Astrocyte of the cerebellum (primary cell): ENCODE data around the gene FMO5.

ENCODE experiments used
- DNase-seq: peaks from one replicate; pipeline ENCODE4 v3.0.0-alpha.2; 2011; ENCODE audit warnings: low read depth
- H3K4me3 ChIP-seq: 2 replicates; pipeline ENCODE4 v1.5.1; 2011; ENCODE audit warnings: mild to moderate bottlenecking, low read depth, low read length, moderate library complexity
- in situ Hi-C: cut with HindIII; loops from 2 replicates; pipeline ENCODE4 v1.10.0; 2017; ENCODE audit warnings: low sequenced_read_pairs
- TF ChIP-seq, protein P1 (sequence below): IDR thresholded peaks from 2 replicates; pipeline ENCODE4 v1.5.1; 2012; ENCODE audit warnings: low read length, low read depth, moderate library complexity, mild to moderate bottlenecking; ENCODE audit errors: missing control alignments

FMO5 gene

DNA sequence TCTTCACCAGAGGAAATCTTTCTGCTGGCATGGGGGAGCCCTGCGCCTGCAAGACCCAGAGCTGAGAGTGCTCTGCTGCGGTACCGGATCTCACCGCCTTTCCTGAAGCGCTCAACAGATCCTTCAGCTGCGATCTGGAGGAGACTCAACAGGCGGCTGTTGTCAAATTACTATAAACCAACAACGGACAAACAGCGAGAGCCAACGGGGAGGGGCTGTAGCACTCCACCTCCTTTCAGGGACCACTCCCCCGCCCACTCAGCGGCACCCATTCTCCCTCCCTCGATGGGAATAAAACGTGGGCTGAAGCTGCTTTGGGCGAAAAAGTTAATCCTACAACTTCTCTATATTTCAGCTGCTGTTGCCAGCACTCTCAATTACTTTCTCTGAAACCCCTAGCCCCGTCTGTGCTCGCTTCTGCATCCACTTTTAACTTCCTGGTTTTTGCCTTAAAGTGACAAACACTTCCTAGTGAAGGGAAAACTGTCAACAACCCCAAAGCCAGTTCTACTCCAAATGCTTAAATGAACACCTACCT lies at the start of gene FMO5:
Gene FMO5, minus strand, starts transcription at position 147 of the 538 bp plus-strand sequence. CDS start 310 bp downstream, outside the sequence.
- in situ Hi-C loops, result no loop called here
- peak within 1 kb of the TSS; percentile 67 for H3K4me3 ChIP-seq
- TF ChIP-seq, protein P1, sequence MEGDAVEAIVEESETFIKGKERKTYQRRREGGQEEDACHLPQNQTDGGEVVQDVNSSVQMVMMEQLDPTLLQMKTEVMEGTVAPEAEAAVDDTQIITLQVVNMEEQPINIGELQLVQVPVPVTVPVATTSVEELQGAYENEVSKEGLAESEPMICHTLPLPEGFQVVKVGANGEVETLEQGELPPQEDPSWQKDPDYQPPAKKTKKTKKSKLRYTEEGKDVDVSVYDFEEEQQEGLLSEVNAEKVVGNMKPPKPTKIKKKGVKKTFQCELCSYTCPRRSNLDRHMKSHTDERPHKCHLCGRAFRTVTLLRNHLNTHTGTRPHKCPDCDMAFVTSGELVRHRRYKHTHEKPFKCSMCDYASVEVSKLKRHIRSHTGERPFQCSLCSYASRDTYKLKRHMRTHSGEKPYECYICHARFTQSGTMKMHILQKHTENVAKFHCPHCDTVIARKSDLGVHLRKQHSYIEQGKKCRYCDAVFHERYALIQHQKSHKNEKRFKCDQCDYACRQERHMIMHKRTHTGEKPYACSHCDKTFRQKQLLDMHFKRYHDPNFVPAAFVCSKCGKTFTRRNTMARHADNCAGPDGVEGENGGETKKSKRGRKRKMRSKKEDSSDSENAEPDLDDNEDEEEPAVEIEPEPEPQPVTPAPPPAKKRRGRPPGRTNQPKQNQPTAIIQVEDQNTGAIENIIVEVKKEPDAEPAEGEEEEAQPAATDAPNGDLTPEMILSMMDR, result no peak
- peak; percentile 40 for DNase-seq

DNA sequence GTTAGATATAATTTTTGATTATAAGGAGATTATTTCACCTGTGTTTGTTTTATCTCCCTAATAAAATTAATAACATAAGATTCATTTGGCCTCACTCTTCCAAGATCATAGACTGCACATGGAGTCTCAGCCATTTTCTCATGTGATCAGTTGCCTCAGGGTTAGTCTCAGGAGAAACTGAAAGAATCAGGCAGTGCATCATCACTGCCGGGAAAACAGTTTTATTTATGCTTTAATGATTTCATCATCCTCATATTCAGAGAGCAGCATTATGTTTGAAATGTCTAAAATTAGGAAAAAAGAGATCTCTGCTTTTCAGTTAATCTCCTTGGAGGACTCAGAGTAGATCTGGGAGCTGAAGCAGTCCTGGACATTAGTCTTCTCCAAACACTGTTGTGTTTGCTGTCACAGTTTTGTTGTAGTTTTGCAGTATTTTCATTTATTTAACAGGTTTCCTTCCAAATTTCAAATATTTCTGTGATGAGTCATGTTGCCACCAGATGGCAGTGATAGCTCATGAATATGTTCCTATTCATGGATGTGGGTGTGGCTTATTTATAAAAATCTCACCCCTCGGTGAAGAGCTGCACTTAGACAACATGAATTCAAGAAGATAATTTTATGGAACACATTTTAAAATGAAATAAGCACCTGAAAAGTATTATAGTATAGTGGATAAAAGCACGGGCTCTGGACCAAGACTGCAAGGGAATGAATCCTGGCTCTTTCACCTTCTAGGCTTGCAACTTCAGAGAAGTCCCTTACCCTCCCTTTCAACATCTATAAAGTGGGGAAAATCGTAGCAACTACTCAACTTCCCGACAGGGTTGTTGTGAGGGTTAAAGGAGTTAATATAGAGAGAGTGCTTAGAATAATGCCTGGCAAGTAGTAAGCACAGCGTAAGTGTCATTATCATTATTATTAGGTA lies 48.5 kb upstream of the FMO5 start:
- TF ChIP-seq, protein P1, result peak; percentile 34
- in situ Hi-C loops, result no loop called here
- H3K4me3 ChIP-seq, result no peak overlapping the region
- DNase-seq, result peak; percentile 68

DNA sequence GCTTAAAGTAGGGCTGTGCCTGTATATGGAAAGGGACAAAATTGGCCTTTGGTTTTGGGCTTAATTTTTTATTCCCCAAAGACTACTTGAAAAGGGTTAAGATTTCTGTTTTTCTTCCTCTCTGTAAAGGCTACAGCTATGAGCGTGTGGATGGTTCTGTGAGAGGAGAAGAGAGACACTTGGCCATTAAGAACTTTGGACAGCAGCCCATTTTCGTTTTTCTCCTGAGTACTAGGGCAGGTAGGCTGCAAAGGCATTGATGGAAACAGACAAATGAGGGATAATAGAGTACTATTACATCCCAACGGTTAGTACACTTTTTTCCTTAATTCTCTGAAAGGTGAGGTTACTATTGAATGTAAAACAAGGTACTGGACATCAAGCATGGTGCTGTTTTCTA lies 46.9 kb upstream of the FMO5 start:
- TF ChIP-seq, protein P1, result no peak
- no peak for DNase-seq
- in situ Hi-C loops, result no loop called here
- no peak overlapping the region for H3K4me3 ChIP-seq

DNA sequence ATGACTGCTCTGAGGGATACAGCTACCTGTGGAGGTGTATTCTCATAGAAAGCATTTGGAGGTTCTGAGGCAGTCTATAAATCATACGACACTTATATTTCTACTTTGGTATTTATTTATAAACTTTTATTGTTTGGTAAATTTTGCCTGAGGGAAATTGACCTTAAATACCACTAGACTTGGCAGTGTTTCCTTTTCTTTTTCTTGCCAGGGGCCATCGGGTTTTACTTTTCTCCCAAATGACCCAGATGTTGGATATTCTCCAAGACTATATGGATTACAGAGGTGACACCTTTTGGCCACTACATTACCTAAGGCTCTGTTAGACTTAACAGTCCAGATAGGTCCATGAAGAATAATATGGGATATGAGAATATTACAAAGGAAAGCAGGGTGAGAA lies 45.6 kb upstream of the FMO5 start:
- no peak for DNase-seq
- H3K4me3 ChIP-seq, result no peak overlapping the region
- TF ChIP-seq, protein P1, result no peak
- in situ Hi-C loops, result no loop called here

DNA sequence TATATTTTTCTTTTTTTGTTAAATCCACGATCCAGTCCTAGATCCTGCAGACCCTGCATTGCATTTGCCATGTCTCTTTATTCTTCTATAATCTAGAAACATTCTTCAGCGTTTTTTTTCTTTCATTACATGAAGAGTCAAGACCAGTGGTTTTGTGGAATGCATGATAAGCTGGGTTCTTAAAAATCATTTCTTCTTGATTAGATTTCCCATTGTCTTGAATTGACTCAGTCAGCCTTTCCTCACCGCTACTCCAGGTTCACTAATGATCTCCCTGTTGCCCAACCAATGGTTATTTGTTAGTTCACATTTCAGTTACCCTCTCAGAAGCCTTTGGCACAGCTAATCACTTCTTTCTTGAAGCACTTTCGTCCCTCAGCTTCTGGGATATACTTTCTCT lies 42.6 kb upstream of the FMO5 start:
- no peak overlapping the region for H3K4me3 ChIP-seq
- TF ChIP-seq, protein P1, result no peak
- DNase-seq, result no peak
- in situ Hi-C loops, result no loop called here

DNA sequence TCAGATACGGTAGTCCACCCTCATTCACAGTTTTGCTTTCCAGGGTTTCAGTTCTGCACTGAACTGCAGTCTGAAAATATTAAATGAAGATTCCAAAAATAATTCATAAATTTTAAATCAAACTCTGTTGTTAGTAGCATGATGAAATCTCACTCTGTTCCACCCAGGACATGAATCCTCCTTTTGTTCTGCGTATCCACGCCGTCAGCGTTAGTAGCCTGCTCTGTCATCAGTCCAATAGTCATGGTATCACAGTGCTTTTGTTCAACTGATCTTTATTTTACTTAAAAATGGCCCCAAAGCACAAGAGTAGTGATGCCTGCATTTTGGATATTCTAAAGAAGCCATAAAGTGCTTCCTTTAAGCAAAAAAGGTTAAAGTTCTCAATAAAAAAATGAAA lies 41.2 kb upstream of the FMO5 start:
- no peak overlapping the region for H3K4me3 ChIP-seq
- in situ Hi-C loops, result no loop called here
- TF ChIP-seq, protein P1, result no peak
- no peak for DNase-seq
